ENCODE data around the gene OR2T1.
"Not testable (repeated sequence)": the region's sequence is repeated elsewhere in the genome, so short reads cannot be mapped to it uniquely, and the experiment has no call there.

Gene OR2T1, protein sequence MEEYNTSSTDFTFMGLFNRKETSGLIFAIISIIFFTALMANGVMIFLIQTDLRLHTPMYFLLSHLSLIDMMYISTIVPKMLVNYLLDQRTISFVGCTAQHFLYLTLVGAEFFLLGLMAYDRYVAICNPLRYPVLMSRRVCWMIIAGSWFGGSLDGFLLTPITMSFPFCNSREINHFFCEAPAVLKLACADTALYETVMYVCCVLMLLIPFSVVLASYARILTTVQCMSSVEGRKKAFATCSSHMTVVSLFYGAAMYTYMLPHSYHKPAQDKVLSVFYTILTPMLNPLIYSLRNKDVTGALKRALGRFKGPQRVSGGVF

DNA sequence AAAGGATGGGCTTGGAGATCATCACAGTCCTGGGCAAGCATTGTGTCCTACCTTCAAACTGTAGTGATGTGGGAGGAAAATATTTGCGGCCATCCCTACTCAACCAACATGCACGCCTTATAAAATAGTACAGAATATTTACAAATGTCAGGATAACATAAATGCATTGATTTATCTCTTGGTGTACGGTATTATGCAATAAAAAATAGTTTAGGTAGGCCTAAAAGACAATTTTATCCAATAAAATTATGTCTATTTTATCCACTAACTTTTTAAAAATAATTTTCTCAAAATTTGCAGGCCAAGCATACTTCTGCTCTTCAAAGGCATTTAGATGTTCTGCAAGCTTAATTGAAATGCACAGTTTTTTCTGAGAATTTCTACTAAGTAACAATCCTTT, at the start of gene OR2T1:
TSS of gene OR2T1 (plus strand) at position 301 of the 400 bp plus-strand sequence. CDS start 3,100 bp downstream, outside the sequence.
- no peak for DNase-seq (ENCODE audit: extremely low read depth in 1 of 2, low read depth in 1 of 2)

DNA sequence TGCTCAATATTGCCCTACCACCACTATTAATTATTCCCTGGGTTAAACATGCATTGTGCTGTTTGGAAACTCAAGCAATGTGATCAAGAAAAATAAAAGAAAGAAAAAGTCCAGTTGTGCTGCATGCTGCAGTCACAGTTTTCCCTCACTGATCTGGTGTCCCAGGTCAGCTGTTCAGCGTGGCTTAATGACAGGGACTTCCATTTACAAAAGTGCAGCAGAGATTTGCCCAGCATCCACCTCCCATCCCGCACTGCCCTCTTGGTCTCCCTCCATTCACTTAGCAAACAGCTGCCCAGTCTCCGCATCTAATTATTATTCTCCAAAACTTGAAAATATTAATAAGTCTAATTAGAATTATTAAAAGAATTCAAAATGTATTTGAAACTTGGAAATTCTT, 43.4 kb upstream of the OR2T1 start:
- no peak for DNase-seq (ENCODE audit: extremely low read depth in 1 of 2, low read depth in 1 of 2)

DNA sequence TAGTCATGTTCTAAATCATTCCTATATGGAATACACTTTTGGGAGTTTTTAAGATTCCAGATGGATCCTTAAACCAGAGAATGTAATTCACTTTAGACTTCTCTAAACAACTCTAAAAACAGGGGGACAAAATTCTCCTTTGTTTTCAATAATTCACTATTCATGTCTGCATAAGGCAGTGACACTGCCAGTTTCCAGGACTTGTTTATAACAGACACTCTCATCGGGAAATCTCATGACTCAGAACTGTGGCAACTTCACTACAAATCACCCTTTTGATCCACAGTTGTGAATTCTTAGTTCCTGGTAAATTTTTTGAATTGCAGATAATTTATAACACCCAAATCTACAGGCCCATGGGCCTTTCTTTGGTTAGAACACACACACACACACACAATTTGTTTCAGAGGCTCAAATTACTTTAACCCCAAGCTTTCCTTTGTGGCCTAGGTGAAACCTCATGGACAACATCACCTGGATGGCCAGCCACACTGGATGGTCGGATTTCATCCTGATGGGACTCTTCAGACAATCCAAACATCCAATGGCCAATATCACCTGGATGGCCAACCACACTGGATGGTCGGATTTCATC, 41.6 kb upstream of the OR2T1 start, which contains the start of gene OR2T4:
TSS of gene OR2T4 (plus strand) at position 545 of the 595 bp plus-strand sequence. CDS start at position 545, 0 bp downstream.
- DNase-seq (ENCODE audit: extremely low read depth in 1 of 2, low read depth in 1 of 2): no peak

DNA sequence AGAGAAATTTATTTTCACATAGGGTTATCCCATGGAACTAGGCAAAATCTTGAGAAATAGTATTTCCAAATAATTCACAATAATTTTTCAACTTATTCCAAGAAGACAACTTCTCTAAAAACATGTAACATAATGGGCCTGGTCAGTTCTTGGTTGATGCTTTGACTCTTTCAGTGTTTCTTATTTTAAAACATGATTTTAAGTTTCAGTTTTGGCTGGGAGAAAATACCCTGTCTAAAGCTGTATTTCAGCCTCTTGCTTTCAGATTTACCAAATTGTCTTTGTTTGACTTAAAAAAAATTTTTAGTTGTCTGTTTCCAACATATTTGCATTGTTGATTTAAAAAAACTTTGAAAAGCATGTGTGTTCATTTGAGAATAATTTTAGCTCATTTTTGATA, 36.2 kb upstream of the OR2T1 start:
- no peak for DNase-seq (ENCODE audit: extremely low read depth in 1 of 2, low read depth in 1 of 2)

DNA sequence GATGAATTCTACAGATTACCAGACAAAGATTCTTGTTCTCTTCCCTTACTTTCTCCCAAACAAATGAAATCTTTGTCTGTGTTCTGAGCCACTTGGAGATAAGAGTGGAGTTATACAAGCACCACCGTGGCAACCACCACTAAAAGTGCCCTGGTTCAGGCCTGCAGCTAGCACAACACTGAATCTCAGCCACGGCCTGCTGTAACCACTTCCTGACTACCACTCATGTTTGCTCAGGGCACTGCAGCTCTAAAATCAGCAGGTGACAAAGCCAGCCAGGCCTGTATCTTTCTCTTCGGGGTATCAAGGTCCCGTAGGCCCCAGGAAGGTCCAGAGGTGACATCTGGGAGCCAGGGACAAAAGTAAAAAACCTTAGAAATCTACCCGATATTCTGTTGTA, 30.5 kb upstream of the OR2T1 start:
- DNase-seq (ENCODE audit: extremely low read depth in 1 of 2, low read depth in 1 of 2): no peak

DNA sequence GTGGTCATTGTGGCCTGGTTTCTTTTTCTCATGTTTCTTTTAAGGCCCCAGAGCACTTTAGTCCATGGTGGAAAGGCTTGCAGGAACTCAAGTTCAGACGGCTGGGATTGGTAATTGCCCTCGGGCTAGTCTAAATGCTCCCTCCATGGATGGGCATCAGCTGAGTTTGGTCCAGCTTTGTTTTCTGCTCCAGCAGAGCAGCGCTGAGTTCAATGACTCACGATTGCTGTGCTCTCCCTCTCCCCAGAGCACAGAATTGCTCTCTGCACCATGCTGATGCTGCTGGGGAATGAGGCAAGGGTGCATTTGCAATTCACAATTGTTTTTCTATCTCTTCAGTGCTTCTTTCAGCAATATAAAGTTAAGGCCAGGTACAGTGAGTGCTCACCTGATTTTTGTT, 29.1 kb upstream of the OR2T1 start:
- no peak for DNase-seq (ENCODE audit: extremely low read depth in 1 of 2, low read depth in 1 of 2)

DNA sequence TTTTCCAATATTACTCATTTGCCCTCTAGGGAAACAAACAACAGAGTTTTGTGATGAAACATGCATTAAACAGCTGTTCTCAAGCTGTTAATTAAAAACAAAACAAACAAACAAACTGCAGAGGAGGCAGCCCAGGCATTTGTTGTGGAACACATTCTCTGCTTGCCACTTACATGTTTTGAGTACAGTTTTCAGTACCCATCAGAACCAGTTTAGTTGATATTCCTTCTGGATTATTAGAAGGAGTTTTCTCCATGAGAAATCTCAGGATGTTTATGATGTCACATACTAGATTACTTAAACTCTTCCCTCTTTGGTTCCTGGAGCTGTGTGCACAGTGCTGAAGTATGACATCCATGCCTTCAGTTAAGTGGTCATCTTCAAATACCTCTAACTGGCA, 27.4 kb upstream of the OR2T1 start, which contains the start of gene OR2T6:
TSS of gene OR2T6 (plus strand) at position 301 of the 400 bp plus-strand sequence. CDS start 11,863 bp downstream, outside the sequence.
- DNase-seq (ENCODE audit: extremely low read depth in 1 of 2, low read depth in 1 of 2): no peak

DNA sequence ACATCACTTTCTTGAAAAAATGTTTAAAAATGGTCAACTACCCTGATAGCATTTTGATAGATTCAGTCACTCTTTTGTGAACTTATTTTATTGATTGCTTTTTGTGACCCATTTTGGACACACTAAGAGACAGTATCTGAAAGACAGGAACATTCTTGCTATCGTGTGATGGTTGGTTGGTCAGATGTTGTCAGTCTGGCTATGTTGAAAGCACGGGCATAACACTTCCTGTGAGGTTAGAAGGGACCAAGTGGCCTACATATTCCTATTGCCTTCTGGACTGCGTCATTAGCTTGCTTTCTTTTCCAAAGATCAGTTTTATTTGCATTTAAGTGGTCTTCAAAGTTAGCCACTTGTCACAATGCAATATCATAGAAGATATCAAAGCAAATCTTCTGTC, 25.9 kb upstream of the OR2T1 start:
- DNase-seq (ENCODE audit: extremely low read depth in 1 of 2, low read depth in 1 of 2): no peak

DNA sequence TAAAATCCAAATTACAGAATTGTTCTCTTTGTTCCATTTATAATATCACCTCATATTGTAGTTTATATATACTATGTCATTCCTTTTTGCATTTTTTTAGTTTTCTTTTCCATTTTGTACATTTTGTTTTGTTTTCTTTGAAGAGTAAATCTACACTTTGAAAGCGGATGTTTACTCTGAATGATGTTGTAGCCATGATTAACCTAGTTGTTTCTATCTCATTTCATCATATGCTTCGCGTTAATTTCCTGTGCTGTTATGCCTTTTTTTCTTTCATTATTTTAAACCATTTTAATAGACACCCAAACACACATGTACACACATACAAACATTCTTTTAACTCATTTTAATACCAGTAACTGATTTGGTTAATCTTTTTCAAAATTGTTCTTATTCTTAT, 22.0 kb upstream of the OR2T1 start:
- DNase-seq (ENCODE audit: extremely low read depth in 1 of 2, low read depth in 1 of 2): no peak

DNA sequence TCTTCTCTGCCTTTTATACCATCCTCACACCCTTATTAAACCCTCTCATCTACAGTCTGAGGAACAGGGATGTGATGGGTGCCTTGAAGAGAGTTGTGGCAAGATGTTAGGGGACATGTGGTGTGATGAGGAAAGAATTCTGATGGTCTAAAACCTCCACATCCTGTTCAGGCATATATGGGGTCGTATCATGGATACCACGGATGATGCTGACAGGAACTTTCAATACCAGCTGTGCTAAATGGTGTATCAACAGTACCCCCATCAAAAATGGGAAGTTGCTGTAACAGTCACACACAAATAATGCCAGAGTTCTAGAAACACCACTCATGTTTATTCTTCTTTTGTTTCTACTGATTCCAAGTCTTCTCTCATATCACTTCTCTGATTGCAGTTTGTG, 14.4 kb upstream of the OR2T1 start:
- no peak for DNase-seq (ENCODE audit: extremely low read depth in 1 of 2, low read depth in 1 of 2)

DNA sequence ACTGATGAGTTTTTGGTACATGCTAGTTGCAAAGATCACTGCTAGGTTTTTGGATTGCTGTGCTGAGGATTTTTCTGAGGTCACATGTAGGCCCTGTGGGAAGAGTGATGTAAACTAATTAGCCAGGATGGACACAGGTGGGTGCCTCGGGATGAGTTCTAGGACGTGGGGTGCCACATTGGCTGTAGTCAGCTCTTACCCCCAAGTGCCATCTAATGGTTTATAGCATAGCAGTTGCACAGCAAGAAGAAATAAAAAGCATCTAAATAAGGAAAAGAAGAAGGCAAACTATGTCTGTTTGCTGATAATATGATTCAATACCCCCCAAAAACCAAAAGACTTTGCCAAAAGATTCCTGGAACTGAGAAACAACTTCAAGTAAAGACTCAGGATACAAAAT, 9.8 kb upstream of the OR2T1 start:
- no peak for DNase-seq (ENCODE audit: extremely low read depth in 1 of 2, low read depth in 1 of 2)

DNA sequence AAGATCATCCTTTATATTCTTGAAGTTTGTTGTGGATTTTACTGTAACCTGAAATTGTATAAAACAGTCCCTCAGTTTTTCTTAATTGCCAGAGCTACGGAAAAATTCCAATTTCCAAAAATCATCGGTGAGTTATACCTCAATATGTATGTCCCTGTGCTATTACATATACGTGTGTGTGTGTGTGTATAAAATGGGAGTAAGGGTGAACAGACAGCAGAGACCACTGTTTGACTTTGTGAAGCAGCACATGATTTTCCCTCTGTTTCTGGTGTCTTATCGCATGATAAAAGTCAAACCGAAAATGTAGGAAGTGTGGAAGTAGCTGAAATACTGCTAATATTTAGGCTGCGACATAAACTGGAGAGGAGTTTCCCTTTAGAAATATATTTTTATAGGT, 1.2 kb downstream of the OR2T1 start:
- no peak for DNase-seq (ENCODE audit: extremely low read depth in 1 of 2, low read depth in 1 of 2)

DNA sequence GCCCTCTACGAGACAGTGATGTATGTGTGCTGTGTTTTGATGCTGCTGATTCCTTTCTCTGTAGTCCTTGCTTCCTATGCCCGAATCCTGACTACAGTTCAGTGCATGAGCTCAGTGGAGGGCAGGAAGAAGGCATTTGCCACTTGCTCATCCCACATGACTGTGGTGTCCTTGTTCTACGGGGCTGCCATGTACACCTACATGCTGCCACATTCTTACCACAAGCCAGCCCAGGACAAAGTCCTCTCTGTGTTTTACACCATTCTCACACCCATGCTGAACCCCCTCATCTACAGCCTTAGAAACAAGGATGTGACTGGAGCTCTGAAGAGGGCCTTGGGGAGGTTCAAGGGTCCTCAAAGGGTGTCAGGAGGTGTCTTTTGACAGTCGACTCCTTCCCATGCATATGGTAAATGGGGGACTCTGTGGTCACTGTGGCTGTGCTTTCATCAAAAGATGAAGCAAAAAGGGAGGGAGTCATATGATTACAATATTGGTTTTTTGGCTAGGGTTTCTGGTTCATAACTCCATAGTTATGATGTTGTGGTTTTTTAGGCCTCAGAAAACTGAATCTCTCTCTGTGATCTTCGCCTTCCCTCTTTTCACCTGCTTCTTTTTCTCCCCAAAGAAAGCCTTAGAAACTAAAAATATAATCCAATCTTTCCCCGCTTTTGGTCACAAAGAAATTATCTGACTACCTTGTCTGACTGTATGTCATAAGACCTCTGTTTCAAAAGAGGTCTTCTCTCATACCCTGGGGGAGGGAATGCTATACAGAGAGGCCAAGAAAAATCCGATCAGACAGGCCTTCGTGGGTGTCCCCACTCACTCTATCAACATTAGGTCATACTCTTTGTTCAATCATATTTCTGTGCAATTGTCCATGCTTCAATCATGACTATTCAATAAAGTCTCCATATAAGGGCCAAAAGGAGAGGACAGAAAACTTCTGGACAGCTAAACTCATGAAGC, 4.2 kb downstream of the OR2T1 start:
- peak in 1 of 2 donors; percentile 1 for DNase-seq (ENCODE audit: extremely low read depth in 1 of 2, low read depth in 1 of 2)

DNA sequence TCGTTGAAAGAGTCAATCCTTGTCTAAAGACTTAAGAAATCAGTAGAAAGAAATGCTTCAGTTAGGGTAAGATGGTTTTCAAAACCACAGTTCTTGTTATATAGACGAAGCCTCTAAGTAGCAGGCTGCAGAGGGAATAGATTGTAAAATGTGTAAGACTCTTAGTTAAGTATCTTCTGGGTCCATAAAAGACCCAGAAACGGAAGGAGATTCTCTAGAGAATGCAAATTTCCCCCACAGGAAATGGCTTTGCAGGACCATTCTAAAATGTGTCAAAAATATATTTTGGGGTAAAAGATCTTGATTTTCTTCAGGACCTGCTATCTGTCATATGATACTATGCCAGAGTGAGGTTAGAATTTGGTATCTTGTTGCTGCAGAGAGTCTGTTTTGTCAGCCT, 13.4 kb downstream of the OR2T1 start:
- no peak for DNase-seq (ENCODE audit: extremely low read depth in 1 of 2, low read depth in 1 of 2)

DNA sequence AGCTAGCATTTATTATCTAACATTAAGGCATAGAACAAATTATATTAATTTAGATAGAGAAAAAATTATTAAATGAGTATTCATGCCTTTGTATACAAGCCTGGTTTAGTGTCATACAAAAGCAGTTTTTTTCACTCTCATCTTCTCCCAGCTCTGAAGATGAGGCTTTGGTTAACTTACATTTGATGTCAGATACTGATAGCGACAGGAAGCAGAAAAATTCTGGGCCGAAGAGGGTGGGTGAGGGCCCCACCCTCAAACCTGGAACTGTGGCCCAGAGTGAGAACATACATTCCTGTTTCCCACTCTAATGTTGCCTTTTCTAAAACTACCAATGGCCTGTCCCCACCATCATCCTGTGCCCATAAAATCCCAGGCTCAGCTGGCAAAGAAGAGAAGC, 15.0 kb downstream of the OR2T1 start:
- no peak for DNase-seq (ENCODE audit: extremely low read depth in 1 of 2, low read depth in 1 of 2)

DNA sequence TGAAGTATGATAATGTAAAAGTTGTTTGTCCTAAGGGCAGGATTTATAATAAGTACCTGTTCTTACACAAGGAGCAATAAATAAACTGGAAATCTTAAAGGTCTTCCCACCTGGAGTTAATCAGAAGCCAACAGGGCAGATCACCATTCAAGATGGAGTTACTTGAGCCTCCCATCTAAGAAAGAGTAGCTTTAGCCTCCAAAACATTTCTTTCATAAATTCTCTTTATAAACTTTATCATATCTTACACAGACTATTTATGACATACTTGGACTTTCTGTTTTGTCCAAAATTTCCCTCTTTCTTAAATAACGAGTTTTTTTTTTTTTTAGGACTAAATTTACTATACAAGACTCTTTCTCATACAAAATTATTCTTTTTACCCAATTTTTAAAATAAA, 18.5 kb downstream of the OR2T1 start:
- DNase-seq (ENCODE audit: extremely low read depth in 1 of 2, low read depth in 1 of 2): no peak

DNA sequence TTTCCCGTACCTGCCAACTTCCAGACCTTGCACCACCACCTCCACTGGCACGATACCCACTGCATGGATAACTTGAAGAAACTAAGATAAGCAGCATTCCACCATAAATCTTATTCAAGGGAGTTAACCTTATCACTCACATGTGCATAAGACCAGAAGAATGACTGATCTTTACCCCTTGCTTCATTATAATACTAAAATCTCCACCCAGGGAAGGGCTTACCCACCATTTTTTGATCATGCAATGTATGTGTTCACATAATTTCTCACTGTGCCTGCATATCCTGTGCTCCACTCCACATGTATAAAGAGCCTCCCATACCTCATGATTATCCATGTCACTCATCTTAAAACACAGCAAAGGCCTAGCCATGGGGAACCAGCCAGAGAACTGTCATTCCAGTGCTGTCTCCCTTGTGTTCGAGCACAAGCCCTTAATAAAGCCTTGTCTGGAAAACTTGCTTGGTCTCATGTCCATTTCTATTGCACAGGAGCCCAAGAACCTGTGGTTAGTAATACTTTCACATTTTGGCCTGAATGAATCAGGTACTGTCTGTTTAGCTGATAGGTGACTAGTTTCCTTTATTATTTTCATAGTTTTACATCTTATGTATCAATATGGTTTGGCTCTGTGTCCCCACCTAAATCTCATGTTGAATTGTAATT, 24.8 kb downstream of the OR2T1 start:
- DNase-seq (ENCODE audit: extremely low read depth in 1 of 2, low read depth in 1 of 2): not testable (repeated sequence)

DNA sequence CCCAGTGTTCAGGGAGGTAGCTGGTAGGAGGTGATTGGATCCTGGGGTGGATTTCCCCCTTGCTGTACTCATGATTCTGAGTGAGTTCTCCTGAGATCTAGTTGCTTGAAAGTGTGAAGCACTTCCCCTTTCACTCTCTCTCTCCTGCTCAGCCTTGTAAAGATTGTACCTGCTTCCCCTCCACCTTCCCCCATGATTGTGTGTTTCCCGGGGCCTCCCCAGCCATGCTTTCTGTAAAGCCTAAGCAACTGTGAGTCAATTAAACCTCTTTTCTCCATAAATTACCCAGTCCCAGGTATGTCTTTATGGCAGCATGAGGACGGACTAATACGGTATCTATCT, 25.3 kb downstream of the OR2T1 start:
- not testable (repeated sequence) for DNase-seq (ENCODE audit: extremely low read depth in 1 of 2, low read depth in 1 of 2)

DNA sequence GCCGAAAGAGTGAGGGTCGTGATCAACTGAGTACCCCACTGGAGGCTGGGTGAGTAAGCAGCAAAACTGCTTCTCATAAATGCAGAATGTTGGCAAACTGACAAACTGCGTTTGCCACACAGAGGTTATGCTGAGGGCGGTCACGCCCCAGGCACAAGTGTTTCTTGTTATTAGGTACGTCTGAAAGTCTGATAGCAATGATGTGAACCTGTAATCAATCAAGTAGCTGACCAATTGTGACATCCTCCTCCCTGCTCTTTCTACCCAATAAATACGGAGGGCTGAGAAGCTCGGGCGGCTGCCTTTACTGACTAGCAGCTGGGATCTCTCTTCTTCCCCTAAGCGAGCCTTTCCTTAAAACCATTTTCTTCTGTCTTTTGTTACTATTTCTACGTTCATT, 28.8 kb downstream of the OR2T1 start:
- DNase-seq (ENCODE audit: extremely low read depth in 1 of 2, low read depth in 1 of 2): not testable (repeated sequence)

DNA sequence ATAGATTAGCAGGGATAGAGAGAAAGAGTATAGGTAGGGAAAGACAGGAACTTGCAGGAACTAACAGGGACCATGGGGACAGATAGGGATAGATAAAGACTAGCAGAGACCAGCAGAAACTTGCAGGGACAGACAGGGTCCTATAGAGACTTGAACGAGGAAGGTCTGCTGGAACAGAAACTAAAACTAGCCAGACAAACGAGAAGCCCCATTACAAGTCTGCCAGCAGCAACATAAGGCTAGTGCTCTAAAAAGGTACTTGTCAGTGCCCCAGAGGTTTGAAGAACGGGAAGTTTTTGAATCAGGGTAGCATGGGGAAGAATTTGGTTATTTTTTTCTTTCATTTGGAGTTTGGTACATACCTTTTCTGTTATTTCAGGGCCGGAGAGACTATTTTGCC, 29.4 kb downstream of the OR2T1 start:
- DNase-seq (ENCODE audit: extremely low read depth in 1 of 2, low read depth in 1 of 2): not testable (repeated sequence)
